ENCODE results near the gene GRIFIN. TPM values are rescaled to one million over a fixed set of nuclear protein-coding genes. Genes with fewer than 3 reads are reported as not detected.
A peak's percentile ranks its signal among the peaks of the same experiment; 100 is the strongest.

The GRIFIN gene
- total and polyA plus RNA-seq, 4 donors = not detected

DNA sequence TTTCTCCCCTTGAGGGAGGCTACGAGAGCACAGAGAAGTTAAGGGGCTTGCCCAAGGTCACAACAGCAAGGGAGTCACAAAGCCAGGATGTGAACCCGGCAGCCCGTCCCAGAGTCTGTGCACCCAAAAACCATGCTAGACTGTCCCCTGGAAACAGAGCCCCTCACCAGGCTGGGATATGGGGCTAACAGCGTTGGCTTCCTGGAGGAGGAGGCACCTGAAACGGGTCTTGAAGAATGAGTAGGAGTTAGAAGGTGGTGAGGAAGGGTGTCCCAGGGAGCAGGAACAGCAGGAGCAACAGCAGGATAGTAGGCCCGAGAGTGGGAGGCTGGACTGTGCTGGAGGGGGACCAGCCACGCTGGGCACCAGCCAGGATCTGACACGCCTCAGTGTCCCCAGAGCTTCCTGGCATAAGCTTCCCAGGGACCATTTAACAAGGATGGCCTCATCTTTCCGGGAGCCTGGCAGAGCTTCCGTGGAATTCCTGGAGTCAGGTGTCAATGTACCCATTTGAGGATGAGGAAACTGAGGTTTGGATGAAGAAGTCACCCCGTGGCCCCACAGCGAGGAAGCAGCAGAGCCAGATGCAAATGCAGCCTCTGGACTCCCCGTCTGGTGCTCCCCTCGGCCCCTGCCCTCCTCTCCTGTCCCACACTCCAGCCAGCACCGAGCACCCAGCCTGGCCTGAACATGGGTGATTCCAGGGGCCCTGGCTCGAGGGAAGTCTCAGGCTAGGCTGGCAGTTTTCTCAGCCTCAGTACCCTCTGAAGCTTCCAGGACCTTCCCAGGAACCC lies 3.3 kb upstream of the GRIFIN start:
- Histone ChIP-seq H3K9me3 (ENCODE audit: control insufficient read depth in 4 of 4, insufficient read depth in 3 of 4, low read length in 3 of 4) (peaks cover 0 to 10% (median 0%) of the 10 kb centered on the region in 4 donors), H3K9ac (ENCODE audit: insufficient read depth in 1 of 2, low read length in 2 of 2) (no peak overlapping the region), H3K4me3 (no peak overlapping the region), H3K4me1 (ENCODE audit: control insufficient read depth in 5 of 5, insufficient read depth in 5 of 5, low read length in 5 of 5) (peaks cover 0 to 18% (median 8%) of the 10 kb centered on the region in 5 donors), H3K27me3 (ENCODE audit: control insufficient read depth in 3 of 3, insufficient read depth in 3 of 3, low read length in 2 of 3) (peaks cover 0 to 9% (median 2%) of the 10 kb centered on the region in 3 donors), H3K27ac (ENCODE audit: low read depth in 1 of 2, low read length in 1 of 2) (no peak overlapping the region), H3K36me3 (ENCODE audit: control insufficient read depth in 4 of 4, insufficient read depth in 4 of 4, low read length in 4 of 4) (no peaks in the 10 kb centered on the region)
- ATAC-seq (ENCODE audit: insufficient read depth, low FRiP score) (no peak), DNase-seq (peak in 1 of 3 donors; percentile 11)
- WGBS, 2 donors = 88 to 89% methylated on average over 16 of the region's 16 CpGs
- TF ChIP-seq, protein P1, sequence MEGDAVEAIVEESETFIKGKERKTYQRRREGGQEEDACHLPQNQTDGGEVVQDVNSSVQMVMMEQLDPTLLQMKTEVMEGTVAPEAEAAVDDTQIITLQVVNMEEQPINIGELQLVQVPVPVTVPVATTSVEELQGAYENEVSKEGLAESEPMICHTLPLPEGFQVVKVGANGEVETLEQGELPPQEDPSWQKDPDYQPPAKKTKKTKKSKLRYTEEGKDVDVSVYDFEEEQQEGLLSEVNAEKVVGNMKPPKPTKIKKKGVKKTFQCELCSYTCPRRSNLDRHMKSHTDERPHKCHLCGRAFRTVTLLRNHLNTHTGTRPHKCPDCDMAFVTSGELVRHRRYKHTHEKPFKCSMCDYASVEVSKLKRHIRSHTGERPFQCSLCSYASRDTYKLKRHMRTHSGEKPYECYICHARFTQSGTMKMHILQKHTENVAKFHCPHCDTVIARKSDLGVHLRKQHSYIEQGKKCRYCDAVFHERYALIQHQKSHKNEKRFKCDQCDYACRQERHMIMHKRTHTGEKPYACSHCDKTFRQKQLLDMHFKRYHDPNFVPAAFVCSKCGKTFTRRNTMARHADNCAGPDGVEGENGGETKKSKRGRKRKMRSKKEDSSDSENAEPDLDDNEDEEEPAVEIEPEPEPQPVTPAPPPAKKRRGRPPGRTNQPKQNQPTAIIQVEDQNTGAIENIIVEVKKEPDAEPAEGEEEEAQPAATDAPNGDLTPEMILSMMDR (IDR thresholded peaks at IDR 0.05; ENCODE audit: control extremely low read depth, extremely low read depth) = no peak

- DNase-seq = no peak
- Histone ChIP-seq H3K36me3 (ENCODE audit: control insufficient read depth in 4 of 4, insufficient read depth in 4 of 4, low read length in 4 of 4) (no peaks in the 10 kb centered on the region), H3K4me1 (ENCODE audit: control insufficient read depth in 5 of 5, insufficient read depth in 5 of 5, low read length in 5 of 5) (peaks cover 0 to 18% (median 8%) of the 10 kb centered on the region in 5 donors), H3K4me3 (no peak overlapping the region), H3K9me3 (ENCODE audit: control insufficient read depth in 4 of 4, insufficient read depth in 3 of 4, low read length in 3 of 4) (peaks cover 0 to 10% (median 0%) of the 10 kb centered on the region in 4 donors), H3K27ac (ENCODE audit: low read depth in 1 of 2, low read length in 1 of 2) (no peak overlapping the region), H3K9ac (ENCODE audit: insufficient read depth in 1 of 2, low read length in 2 of 2) (no peak overlapping the region), H3K27me3 (ENCODE audit: control insufficient read depth in 3 of 3, insufficient read depth in 3 of 3, low read length in 2 of 3) (peaks cover 0 to 9% (median 2%) of the 10 kb centered on the region in 3 donors)
- WGBS, 2 donors = 72 to 81% methylated on average over 19 of the region's 19 CpGs
- TF ChIP-seq, protein P1 (IDR thresholded peaks at IDR 0.05; ENCODE audit: control extremely low read depth, extremely low read depth) = no peak
- no peak for ATAC-seq (ENCODE audit: insufficient read depth, low FRiP score)
These were observed 2.6 kb upstream of the GRIFIN start for GRCh38 chr7:2478800-2479199.

GRCh38 chr7:2478399-2478785 lies 2.2 kb upstream of the GRIFIN start:
- H3K36me3 ChIP-seq (ENCODE audit: control insufficient read depth in 4 of 4, insufficient read depth in 4 of 4, low read length in 4 of 4) = no peaks in the 10 kb centered on the region
- 44 to 57% methylated on average over 11 of the region's 11 CpGs for WGBS, 2 donors
- H3K27ac ChIP-seq (ENCODE audit: low read depth in 1 of 2, low read length in 1 of 2) = no peak overlapping the region
- peaks cover 0 to 9% (median 2%) of the 10 kb centered on the region in 3 donors for H3K27me3 ChIP-seq (ENCODE audit: control insufficient read depth in 3 of 3, insufficient read depth in 3 of 3, low read length in 2 of 3)
- H3K9ac ChIP-seq (ENCODE audit: insufficient read depth in 1 of 2, low read length in 2 of 2) = no peak overlapping the region
- TF ChIP-seq, protein P1 (IDR thresholded peaks at IDR 0.05; ENCODE audit: control extremely low read depth, extremely low read depth) = no peak
- H3K9me3 ChIP-seq (ENCODE audit: control insufficient read depth in 4 of 4, insufficient read depth in 3 of 4, low read length in 3 of 4) = peaks cover 0 to 9% (median 0%) of the 10 kb centered on the region in 4 donors
- no peak overlapping the region for H3K4me3 ChIP-seq
- H3K4me1 ChIP-seq (ENCODE audit: control insufficient read depth in 5 of 5, insufficient read depth in 5 of 5, low read length in 5 of 5) = peaks cover 0 to 18% (median 8%) of the 10 kb centered on the region in 5 donors
- ATAC-seq (ENCODE audit: insufficient read depth, low FRiP score) (no peak), DNase-seq (peak in 1 of 3 donors; percentile 35)
